ENCODE measurements around the gene FBXO5.

The FBXO5 gene

GRCh38 chr6:153012856-153013255 is 30.0 kb upstream of the FBXO5 start:
- H3K4me3 ChIP-seq (ENCODE audit: insufficient read depth in 1 of 2, low read depth in 1 of 2, low read length in 2 of 2): no peak overlapping the region
- 100% methylated on average over 4 of the region's 6 CpGs for WGBS
- H3K4me1 ChIP-seq (ENCODE audit: control insufficient read depth, insufficient read depth, low read depth, low read length): no peaks in the 10 kb centered on the region
- no peaks in the 10 kb centered on the region for H3K9me3 ChIP-seq (ENCODE audit: control insufficient read depth, low read length)
- H3K4me2 ChIP-seq (ENCODE audit: low read length, poor library complexity, severe bottlenecking): no peak overlapping the region
- H2BK120ac ChIP-seq (ENCODE audit: low read depth, low read length): no peak overlapping the region
- H3K4ac ChIP-seq (ENCODE audit: low read depth in 1 of 2, low read length in 2 of 2): no peak overlapping the region
- H2AK5ac ChIP-seq (ENCODE audit: low read length, severe bottlenecking): no peak overlapping the region
- H3K23ac ChIP-seq (ENCODE audit: low read length in 2 of 2): no peak overlapping the region
- DNase-seq: no peak
- no peak overlapping the region for H2BK15ac ChIP-seq (ENCODE audit: low read depth, poor library complexity, severe bottlenecking)
- H3K27me3 ChIP-seq (ENCODE audit: control insufficient read depth in 1 of 2, insufficient read depth in 1 of 2, low read length in 2 of 2): no peaks in the 10 kb centered on the region
- H3K14ac ChIP-seq (ENCODE audit: low read length in 2 of 2): no peak overlapping the region
- H2BK12ac ChIP-seq (ENCODE audit: low read length in 2 of 2): no peak overlapping the region
- H3K18ac ChIP-seq (ENCODE audit: low read depth in 1 of 2, low read length in 2 of 2): no peak overlapping the region
- H3K36me3 ChIP-seq (ENCODE audit: control insufficient read depth in 1 of 2, insufficient read depth in 2 of 2, low read depth in 1 of 2, low read length in 2 of 2): peaks cover 0 to 47% of the 10 kb centered on the region in 2 experiments
- H3K9ac ChIP-seq (ENCODE audit: low read length): no peak overlapping the region
- H2AFZ ChIP-seq (ENCODE audit: low read depth, low read length): no peak overlapping the region
- H4K91ac ChIP-seq (ENCODE audit: low read length): no peak overlapping the region
- no peak overlapping the region for H3K27ac ChIP-seq (ENCODE audit: low read length, poor library complexity, severe bottlenecking)
- H3K79me1 ChIP-seq (replicated peaks; ENCODE audit: low read length, poor library complexity, severe bottlenecking): peaks cover 7% of the 10 kb centered on the region
- no peak overlapping the region for H4K8ac ChIP-seq (ENCODE audit: low read length)
- no peak overlapping the region for H2BK5ac ChIP-seq (ENCODE audit: low read depth, low read length, poor library complexity, severe bottlenecking)

- Histone ChIP-seq H3K18ac (ENCODE audit: low read depth in 1 of 2, low read length in 2 of 2) (peak overlapping the region in 1 of 2 experiments; percentile 88), H3K14ac (ENCODE audit: low read length in 2 of 2) (no peak overlapping the region), H3K4me2 (ENCODE audit: low read length, poor library complexity, severe bottlenecking) (peak overlapping the region; percentile 92), H2BK15ac (ENCODE audit: low read depth, poor library complexity, severe bottlenecking) (no peak overlapping the region), H3K9me3 (ENCODE audit: control insufficient read depth, low read length) (no peaks in the 10 kb centered on the region), H4K8ac (ENCODE audit: low read length) (no peak overlapping the region), H2BK120ac (ENCODE audit: low read depth, low read length) (no peak overlapping the region), H3K36me3 (ENCODE audit: control insufficient read depth in 1 of 2, insufficient read depth in 2 of 2, low read depth in 1 of 2, low read length in 2 of 2) (peaks cover 0 to 9% of the 10 kb centered on the region in 2 experiments), H3K4me3 (ENCODE audit: insufficient read depth in 1 of 2, low read depth in 1 of 2, low read length in 2 of 2) (peak overlapping the region; percentile 63 to 96), H2BK12ac (ENCODE audit: low read length in 2 of 2) (peak overlapping the region in 1 of 2 experiments; percentile 34), H2BK5ac (ENCODE audit: low read depth, low read length, poor library complexity, severe bottlenecking) (no peak overlapping the region), H3K9ac (ENCODE audit: low read length) (peak overlapping the region; percentile 94), H3K27ac (ENCODE audit: low read length, poor library complexity, severe bottlenecking) (peak overlapping the region; percentile 79), H3K27me3 (ENCODE audit: control insufficient read depth in 1 of 2, insufficient read depth in 1 of 2, low read length in 2 of 2) (no peaks in the 10 kb centered on the region), H2AK5ac (ENCODE audit: low read length, severe bottlenecking) (no peak overlapping the region), H3K4me1 (ENCODE audit: control insufficient read depth, insufficient read depth, low read depth, low read length) (peaks cover 3% of the 10 kb centered on the region), H3K4ac (ENCODE audit: low read depth in 1 of 2, low read length in 2 of 2) (peak overlapping the region in 1 of 2 experiments; percentile 35), H2AFZ (ENCODE audit: low read depth, low read length) (peak overlapping the region; percentile 60), H4K91ac (ENCODE audit: low read length) (no peak overlapping the region), H3K79me1 (replicated peaks; ENCODE audit: low read length, poor library complexity, severe bottlenecking) (no peaks in the 10 kb centered on the region), H3K23ac (ENCODE audit: low read length in 2 of 2) (no peak overlapping the region)
- WGBS: 6% methylated on average over 6 of the region's 6 CpGs
- no peak for DNase-seq
These were observed 20.5 kb upstream of the FBXO5 start for GRCh38 chr6:153003366-153003690.

GRCh38 chr6:153002613-153003365 is 19.9 kb upstream of the FBXO5 start, which contains the start of gene MTRF1L:
MTRF1L (minus strand) TSS chr6:153002709; CDS start chr6:153002685, 24 bp downstream.
- H2BK12ac ChIP-seq (ENCODE audit: low read length in 2 of 2): peak within 1 kb of the TSS in 1 of 2 experiments; percentile 43
- peak within 1 kb of the TSS; percentile 82 for H4K91ac ChIP-seq (ENCODE audit: low read length)
- H3K9me3 ChIP-seq (ENCODE audit: control insufficient read depth, low read length): no peaks in the 10 kb centered on the region
- no peaks in the 10 kb centered on the region for H3K79me1 ChIP-seq (replicated peaks; ENCODE audit: low read length, poor library complexity, severe bottlenecking)
- H3K27ac ChIP-seq (ENCODE audit: low read length, poor library complexity, severe bottlenecking): peak within 1 kb of the TSS; percentile 79
- peaks cover 0 to 13% of the 10 kb centered on the region in 2 experiments for H3K36me3 ChIP-seq (ENCODE audit: control insufficient read depth in 1 of 2, insufficient read depth in 2 of 2, low read depth in 1 of 2, low read length in 2 of 2)
- H3K4ac ChIP-seq (ENCODE audit: low read depth in 1 of 2, low read length in 2 of 2): peak within 1 kb of the TSS; percentile 35 to 74
- peak within 1 kb of the TSS; percentile 24 for H2BK5ac ChIP-seq (ENCODE audit: low read depth, low read length, poor library complexity, severe bottlenecking)
- H3K4me2 ChIP-seq (ENCODE audit: low read length, poor library complexity, severe bottlenecking): peak within 1 kb of the TSS; percentile 92
- peak within 1 kb of the TSS in 1 of 2 experiments; percentile 9 for H3K23ac ChIP-seq (ENCODE audit: low read length in 2 of 2)
- peak within 1 kb of the TSS in 1 of 2 experiments; percentile 50 for H3K14ac ChIP-seq (ENCODE audit: low read length in 2 of 2)
- peak; percentile 98 for DNase-seq
- peak within 1 kb of the TSS; percentile 2 to 88 for H3K18ac ChIP-seq (ENCODE audit: low read depth in 1 of 2, low read length in 2 of 2)
- WGBS: under 1% methylated on average over 47 of the region's 52 CpGs
- peak within 1 kb of the TSS; percentile 60 for H2AFZ ChIP-seq (ENCODE audit: low read depth, low read length)
- peak within 1 kb of the TSS; percentile 7 for H2AK5ac ChIP-seq (ENCODE audit: low read length, severe bottlenecking)
- H4K8ac ChIP-seq (ENCODE audit: low read length): peak within 1 kb of the TSS; percentile 84
- H2BK120ac ChIP-seq (ENCODE audit: low read depth, low read length): no peak within 1 kb of the TSS
- H3K4me3 ChIP-seq (ENCODE audit: insufficient read depth in 1 of 2, low read depth in 1 of 2, low read length in 2 of 2): peak within 1 kb of the TSS; percentile 63 to 96
- peak within 1 kb of the TSS; percentile 94 for H3K9ac ChIP-seq (ENCODE audit: low read length)
- no peaks in the 10 kb centered on the region for H3K27me3 ChIP-seq (ENCODE audit: control insufficient read depth in 1 of 2, insufficient read depth in 1 of 2, low read length in 2 of 2)
- H3K4me1 ChIP-seq (ENCODE audit: control insufficient read depth, insufficient read depth, low read depth, low read length): peaks cover 3% of the 10 kb centered on the region
- no peak within 1 kb of the TSS for H2BK15ac ChIP-seq (ENCODE audit: low read depth, poor library complexity, severe bottlenecking)

GRCh38 chr6:153001767-153002612 is 19.1 kb upstream of the FBXO5 start:
- Histone ChIP-seq H3K9me3 (ENCODE audit: control insufficient read depth, low read length) (no peaks in the 10 kb centered on the region), H4K91ac (ENCODE audit: low read length) (no peak overlapping the region), H2AFZ (ENCODE audit: low read depth, low read length) (no peak overlapping the region), H3K27me3 (ENCODE audit: control insufficient read depth in 1 of 2, insufficient read depth in 1 of 2, low read length in 2 of 2) (no peaks in the 10 kb centered on the region), H3K4me3 (ENCODE audit: insufficient read depth in 1 of 2, low read depth in 1 of 2, low read length in 2 of 2) (peak overlapping the region; percentile 63 to 96), H3K9ac (ENCODE audit: low read length) (peak overlapping the region; percentile 94), H4K8ac (ENCODE audit: low read length) (no peak overlapping the region), H2BK120ac (ENCODE audit: low read depth, low read length) (no peak overlapping the region), H2BK5ac (ENCODE audit: low read depth, low read length, poor library complexity, severe bottlenecking) (no peak overlapping the region), H2BK15ac (ENCODE audit: low read depth, poor library complexity, severe bottlenecking) (no peak overlapping the region), H3K4me1 (ENCODE audit: control insufficient read depth, insufficient read depth, low read depth, low read length) (peaks cover 3% of the 10 kb centered on the region), H3K36me3 (ENCODE audit: control insufficient read depth in 1 of 2, insufficient read depth in 2 of 2, low read depth in 1 of 2, low read length in 2 of 2) (peaks cover 0 to 21% of the 10 kb centered on the region in 2 experiments), H3K14ac (ENCODE audit: low read length in 2 of 2) (peak overlapping the region in 1 of 2 experiments; percentile 50), H3K23ac (ENCODE audit: low read length in 2 of 2) (peak overlapping the region in 1 of 2 experiments; percentile 9), H3K79me1 (replicated peaks; ENCODE audit: low read length, poor library complexity, severe bottlenecking) (peaks cover 3% of the 10 kb centered on the region), H3K18ac (ENCODE audit: low read depth in 1 of 2, low read length in 2 of 2) (no peak overlapping the region), H3K27ac (ENCODE audit: low read length, poor library complexity, severe bottlenecking) (peak overlapping the region; percentile 59), H3K4ac (ENCODE audit: low read depth in 1 of 2, low read length in 2 of 2) (peak overlapping the region in 1 of 2 experiments; percentile 71), H3K4me2 (ENCODE audit: low read length, poor library complexity, severe bottlenecking) (peak overlapping the region; percentile 92), H2AK5ac (ENCODE audit: low read length, severe bottlenecking) (peak overlapping the region; percentile 7), H2BK12ac (ENCODE audit: low read length in 2 of 2) (peak overlapping the region in 1 of 2 experiments; percentile 6)
- 1% methylated on average over 24 of the region's 31 CpGs for WGBS
- peak; percentile 52 for DNase-seq
